B cell (primary cell): ENCODE data around the gene LSM3. TPM values are rescaled to one million over a fixed set of nuclear protein-coding genes. Genes with fewer than 3 reads are reported as not detected.

Source experiments
- ATAC-seq: fragments of 200-7000 bp; cut with Tn5 transposase; one replicate; pipeline ENCODE4 v1.10.0; 2021; ENCODE audit warnings: low read depth, mild to moderate bottlenecking, moderate number of reproducible peaks, moderate library complexity
- CTCF ChIA-PET: fragments of 350-600 bp; sonication (Branson Sonifier 250); formaldehyde crosslinking; loops from one replicate; lab custom pipeline; 2021; ENCODE audit warnings: antibody characterized with exemption, inconsistent platforms; lab: Charles Lee
- POLR2A ChIA-PET: fragments of 350-600 bp; sonication (Branson Sonifier 250); formaldehyde crosslinking; loops from one replicate; lab custom pipeline; 2021; ENCODE audit warnings: antibody characterized with exemption; lab: Charles Lee
- DNase-seq: peaks from one replicate; pipeline ENCODE4 v3.0.0; 2013
- H2AFZ ChIP-seq: 2 replicates; pipeline ENCODE4 v1.6.1; 2012; ENCODE audit warnings: mild to moderate bottlenecking, low read depth, low read length; ENCODE audit not compliant: insufficient read depth, poor library complexity, severe bottlenecking
- H3K27ac ChIP-seq, 2 donors: 1 replicate in 1 of 2; 2 replicates in 1 of 2; pipeline ENCODE4 v1.5.1; 2012 to 2013; ENCODE audit warnings: low read length in 2 of 2, mild to moderate bottlenecking in 2 of 2, moderate library complexity in 1 of 2
- H3K27me3 ChIP-seq, 4 experiments: fragments of 200-600 bp in 1 of 4; sonication (generic) in 1 of 4; replicated peaks in 1 of 4; 1 replicate in 2 of 4; 2 replicates in 2 of 4; pipeline versions ENCODE4 v1.6.1 to v1.7.0; 2013 to 2016; ENCODE audit warnings: low read length in 3 of 4, mild to moderate bottlenecking in 2 of 4, mixed read lengths in 1 of 4, moderate library complexity in 1 of 4; ENCODE audit not compliant: insufficient read depth in 4 of 4, control insufficient read depth in 3 of 4; ENCODE audit errors: control extremely low read depth in 1 of 4
- H3K36me3 ChIP-seq, 2 experiments: replicated peaks in 1 of 2; 1 replicate in 1 of 2; 2 replicates in 1 of 2; pipeline versions ENCODE4 v1.6.1 to v1.7.1; 2013; ENCODE audit warnings: low read length in 1 of 2; ENCODE audit not compliant: insufficient read depth in 2 of 2, control insufficient read depth in 1 of 2; ENCODE audit errors: control extremely low read depth in 1 of 2, extremely low read depth in 1 of 2
- H3K4me1 ChIP-seq, 2 donors: fragments of 200-600 bp in 1 of 2; sonication (generic) in 1 of 2; 1 replicate in 1 of 2; 2 replicates in 1 of 2; pipeline versions ENCODE4 v1.5.1 to v1.6.1; 2013 to 2017; ENCODE audit warnings: low read length in 2 of 2; ENCODE audit not compliant: control insufficient read depth in 2 of 2, insufficient read depth in 2 of 2
- H3K4me2 ChIP-seq: replicated peaks from 2 replicates; pipeline ENCODE3; 2012; ENCODE audit warnings: mild to moderate bottlenecking, low read depth, low read length; ENCODE audit not compliant: poor library complexity, severe bottlenecking
- H3K4me3 ChIP-seq, 5 experiments: fragments of 200-600 bp in 1 of 5; sonication (generic) in 1 of 5; 1 replicate in 3 of 5; 2 replicates in 2 of 5; pipeline versions ENCODE4 v1.5.1 to v1.7.0; 2011 to 2016; ENCODE audit warnings: low read length in 4 of 5, mild to moderate bottlenecking in 4 of 5, low read depth in 2 of 5, control low read depth in 1 of 5, moderate library complexity in 1 of 5; ENCODE audit not compliant: insufficient read depth in 1 of 5; ENCODE audit errors: control extremely low read depth in 1 of 5, extremely low read depth in 1 of 5
- H3K79me2 ChIP-seq: fragments of 200-600 bp; sonication (generic); one replicate; pipeline ENCODE4 v1.6.0; 2016; ENCODE audit warnings: low read length; ENCODE audit not compliant: control insufficient read depth, insufficient read depth
- H3K9ac ChIP-seq: fragments of 200-600 bp; sonication (generic); 2 replicates; pipeline ENCODE4 v1.6.1; 2017; ENCODE audit warnings: mild to moderate bottlenecking, low read length, moderate library complexity
- H3K9me3 ChIP-seq, 3 donors: one replicate each; pipeline versions ENCODE4 v1.6.1 to v1.7.1; 2013; ENCODE audit warnings: low read length in 2 of 3; ENCODE audit not compliant: control insufficient read depth in 2 of 3, insufficient read depth in 1 of 3; ENCODE audit errors: control extremely low read depth in 1 of 3
- H4K20me1 ChIP-seq: 2 replicates; pipeline ENCODE4 v1.6.0; 2012; ENCODE audit warnings: mild to moderate bottlenecking, low read length; ENCODE audit not compliant: insufficient read depth, control insufficient read depth, poor library complexity, severe bottlenecking
- H3K27ac Mint-ChIP-seq: one replicate; pipeline ENCODE4 v1.8.0; 2021; ENCODE audit warnings: mixed read lengths
- H3K27me3 Mint-ChIP-seq: one replicate; pipeline ENCODE4 v1.8.0; 2021; ENCODE audit warnings: mixed read lengths
- H3K4me1 Mint-ChIP-seq: one replicate; pipeline ENCODE4 v1.8.0; 2021; ENCODE audit warnings: mixed read lengths
- H3K4me3 Mint-ChIP-seq: one replicate; pipeline ENCODE4 v1.8.0; 2021; ENCODE audit warnings: mixed read lengths
- H3K9me3 Mint-ChIP-seq: one replicate; pipeline ENCODE4 v1.8.0; 2022; ENCODE audit warnings: mixed read lengths; ENCODE audit not compliant: insufficient read depth
- CTCF ChIP-seq: fragments of 200-600 bp; IDR thresholded peaks from one replicate; pipeline ENCODE4 v1.8.0; 2022; ENCODE audit warnings: antibody characterized with exemption, mild to moderate bottlenecking
- EZH2 ChIP-seq: IDR thresholded peaks from 2 replicates; pipeline ENCODE4 v1.6.1; 2012; ENCODE audit warnings: borderline replicate concordance, low read depth, mild to moderate bottlenecking, moderate library complexity, low read length; ENCODE audit not compliant: insufficient read depth, poor library complexity, severe bottlenecking
- WGBS: methylation state at CpG from one replicate; pipeline ENCODE4 v1.1.5; 2013; ENCODE audit warnings: missing lambda C conversion rate; ENCODE audit not compliant: insufficient coverage; 5-methylcytosine and 5-hydroxymethylcytosine counted together
- intact Hi-C: fragments of 100-400 bp; cut with micrococcal nuclease; formaldehyde crosslinking; loops from one replicate; pipeline ENCODE4 v1.10.0; 2022
- polyA plus RNA-seq: library from polyadenylated mRNA; depleted of rRNA; stranded (reverse); fragments of >200 nt; gene quantifications from 2 replicates; pipeline ENCODE4 v1.2.3, GENCODE V29; 2012
- total RNA-seq, 2 donors: library from RNA; stranded (reverse); fragments of 120-200 nt in 1 of 2; gene quantifications; 1 replicate in 1 of 2; 2 replicates in 1 of 2; pipeline versions ENCODE4 v1.2.3 to v1.2.4, GENCODE V29; 2013 to 2022

LSM3 gene
- total and polyA plus RNA-seq, 2 donors (not counting 1 experiment from before 2014, with no cell fraction given): 2.8 to 10.0 TPM

DNA sequence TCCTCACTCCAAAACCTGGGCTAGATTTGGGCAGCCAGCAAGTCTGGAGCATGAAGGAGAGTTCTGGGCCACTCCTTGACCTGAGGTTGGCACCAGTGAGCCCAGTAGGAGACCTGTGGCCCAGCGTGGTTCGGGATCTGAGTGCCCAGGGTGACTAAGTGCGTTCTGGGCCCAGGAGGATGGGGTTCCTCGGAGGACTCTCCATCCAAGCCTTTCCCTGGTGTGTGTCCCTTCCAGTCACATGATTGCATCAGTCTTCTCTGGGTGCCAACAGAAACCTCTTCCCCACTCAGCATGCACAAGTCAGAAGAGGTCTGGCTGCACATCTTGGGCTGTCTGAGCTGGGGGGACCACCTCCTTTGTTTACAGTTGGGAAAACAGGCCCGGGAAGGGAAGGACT, 38.8 kb upstream of the LSM3 start:
- ChIA-PET POLR2A (no interaction called here), CTCF (no interaction called here)
- intact Hi-C loops: no loop called here

GRCh38 chr3:14140668-14141067, 37.9 kb upstream of the LSM3 start:
- Mint-ChIP-seq H3K27me3 (no peaks in the 10 kb centered on the region), H3K9me3 (no peaks in the 10 kb centered on the region), H3K4me3 (no peak overlapping the region), H3K4me1 (peaks cover 14% of the 10 kb centered on the region), H3K27ac (no peak overlapping the region)
- H3K27me3 ChIP-seq: no peaks in the 10 kb centered on the region
- DNase-seq (no peak), ATAC-seq (no peak)
- TF ChIP-seq CTCF (no peak), EZH2 (no peak)
- no peaks in the 10 kb centered on the region for H4K20me1 ChIP-seq
- H3K36me3 ChIP-seq: peaks cover 0 to 53% of the 10 kb centered on the region in 2 experiments
- no peak overlapping the region for H2AFZ ChIP-seq
- 95% methylated on average over 2 of the region's 2 CpGs for WGBS
- peaks cover 18 to 20% of the 10 kb centered on the region in 2 donors for H3K4me1 ChIP-seq
- H3K9me3 ChIP-seq: no peaks in the 10 kb centered on the region
- H3K9ac ChIP-seq: no peak overlapping the region
- H3K4me3 ChIP-seq: no peak overlapping the region
- no peaks in the 10 kb centered on the region for H3K79me2 ChIP-seq
- H3K27ac ChIP-seq: no peak overlapping the region
- intact Hi-C loops: no loop called here
- no peak overlapping the region for H3K4me2 ChIP-seq
- POLR2A ChIA-PET: no interaction called here
- CTCF ChIA-PET: no interaction called here

More for the DNA sequence above, 38.8 kb upstream of the LSM3 start:
- Histone ChIP-seq H2AFZ (no peak overlapping the region), H4K20me1 (no peaks in the 10 kb centered on the region), H3K4me3 (no peak overlapping the region), H3K27me3 (no peaks in the 10 kb centered on the region), H3K9ac (no peak overlapping the region), H3K4me2 (no peak overlapping the region), H3K4me1 (peaks cover 11% of the 10 kb centered on the region in 2 donors), H3K27ac (no peak overlapping the region), H3K36me3 (peaks cover 0 to 53% of the 10 kb centered on the region in 2 experiments), H3K9me3 (no peaks in the 10 kb centered on the region), H3K79me2 (no peaks in the 10 kb centered on the region)
- ATAC-seq: no peak
- WGBS: 96% methylated on average over 5 of the region's 5 CpGs
- Mint-ChIP-seq H3K4me1 (peaks cover 9% of the 10 kb centered on the region), H3K4me3 (no peak overlapping the region), H3K27ac (no peak overlapping the region), H3K27me3 (no peaks in the 10 kb centered on the region), H3K9me3 (no peaks in the 10 kb centered on the region)
- DNase-seq: no peak
- TF ChIP-seq CTCF (no peak), EZH2 (no peak)
